ENCODE measurements around the gene COA1. TPM values are rescaled to one million over a fixed set of nuclear protein-coding genes. Genes with fewer than 3 reads are reported as not detected.

COA1 gene
- total and polyA plus RNA-seq, 3 donors from 2014 or later, result 36.4 to 80.5 (median 75.7) TPM

- no peaks in the 10 kb centered on the region for H3K27me3 ChIP-seq
- no peaks in the 10 kb centered on the region for H3K4me1 ChIP-seq
- intact Hi-C loops (cut with DNase I; ENCODE audit: low total_unique reads), result no loop called here
- no peak overlapping the region for H3K4me3 ChIP-seq
- no peaks in the 10 kb centered on the region for H3K36me3 ChIP-seq (ENCODE audit: low read depth, missing control alignments)
- 85 to 87% methylated on average over 10 of the region's 10 CpGs for WGBS, 2 donors
- no peaks in the 10 kb centered on the region for H3K9me3 ChIP-seq
- no peak for DNase-seq
- TF ChIP-seq CTCF (IDR thresholded peaks at IDR 0.05) (no peak), POLR2A (IDR thresholded peaks at IDR 0.05) (no peak)
- H3K27ac ChIP-seq, result no peak overlapping the region
Observed at GRCh38 chr7:43769791-43770465, 40.6 kb upstream of the COA1 start.

GRCh38 chr7:43769281-43769680 lies 40.0 kb upstream of the COA1 start:
- TF ChIP-seq CTCF (IDR thresholded peaks at IDR 0.05) (no peak), POLR2A (IDR thresholded peaks at IDR 0.05) (no peak)
- DNase-seq, result no peak
- H3K4me1 ChIP-seq, result no peaks in the 10 kb centered on the region
- H3K36me3 ChIP-seq (ENCODE audit: low read depth, missing control alignments), result no peaks in the 10 kb centered on the region
- no peaks in the 10 kb centered on the region for H3K27me3 ChIP-seq
- H3K27ac ChIP-seq, result no peak overlapping the region
- WGBS, 2 donors, result 87 to 90% methylated on average over 5 of the region's 5 CpGs
- H3K4me3 ChIP-seq, result no peak overlapping the region
- no peaks in the 10 kb centered on the region for H3K9me3 ChIP-seq
- intact Hi-C loops (cut with DNase I; ENCODE audit: low total_unique reads), result no loop called here

- intact Hi-C loops (cut with DNase I; ENCODE audit: low total_unique reads), result no loop called here
- TF ChIP-seq CTCF (IDR thresholded peaks at IDR 0.05), result no peak
- TF ChIP-seq POLR2A (IDR thresholded peaks at IDR 0.05), result no peak
- 90 to 93% methylated on average over 4 of the region's 4 CpGs for WGBS, 2 donors
- DNase-seq, result no peak
- Histone ChIP-seq H3K9me3 (no peaks in the 10 kb centered on the region), H3K36me3 (ENCODE audit: low read depth, missing control alignments) (no peaks in the 10 kb centered on the region), H3K27ac (no peak overlapping the region), H3K4me1 (no peaks in the 10 kb centered on the region), H3K4me3 (no peak overlapping the region), H3K27me3 (no peaks in the 10 kb centered on the region)
Observed at GRCh38 chr7:43768887-43769272, 39.6 kb upstream of the COA1 start.

GRCh38 chr7:43768201-43768886 lies 39.0 kb upstream of the COA1 start:
- TF ChIP-seq POLR2A (IDR thresholded peaks at IDR 0.05) (no peak), CTCF (IDR thresholded peaks at IDR 0.05) (no peak)
- H3K4me1 ChIP-seq, result no peaks in the 10 kb centered on the region
- no peaks in the 10 kb centered on the region for H3K9me3 ChIP-seq
- H3K4me3 ChIP-seq, result no peak overlapping the region
- WGBS, 2 donors, result 84 to 95% methylated on average over 9 of the region's 9 CpGs
- intact Hi-C loops (cut with DNase I; ENCODE audit: low total_unique reads), result no loop called here
- H3K27ac ChIP-seq, result no peak overlapping the region
- no peaks in the 10 kb centered on the region for H3K36me3 ChIP-seq (ENCODE audit: low read depth, missing control alignments)
- H3K27me3 ChIP-seq, result no peaks in the 10 kb centered on the region
- DNase-seq, result no peak

GRCh38 chr7:43767311-43767710 lies 38.0 kb upstream of the COA1 start:
- peaks cover 3% of the 10 kb centered on the region for H3K4me1 ChIP-seq
- no peak overlapping the region for H3K4me3 ChIP-seq
- 89 to 93% methylated on average over 8 of the region's 8 CpGs for WGBS, 2 donors
- no peak overlapping the region for H3K27ac ChIP-seq
- TF ChIP-seq CTCF (IDR thresholded peaks at IDR 0.05), result no peak
- no peak for TF ChIP-seq POLR2A (IDR thresholded peaks at IDR 0.05)
- H3K27me3 ChIP-seq, result no peaks in the 10 kb centered on the region
- intact Hi-C loops (cut with DNase I; ENCODE audit: low total_unique reads), result no loop called here
- DNase-seq, result no peak
- no peaks in the 10 kb centered on the region for H3K9me3 ChIP-seq
- no peaks in the 10 kb centered on the region for H3K36me3 ChIP-seq (ENCODE audit: low read depth, missing control alignments)

Measured in testis (tissue), 3 donors.